ENCODE results near the gene CRTC1.
"Not testable (repeated sequence)": the region's sequence is repeated elsewhere in the genome, so short reads cannot be mapped to it uniquely, and the experiment has no call there.

CRTC1 gene

GRCh38 chr19:18669883-18670282, 13.6 kb upstream of the CRTC1 start:
- DNase-seq: no peak

GRCh38 chr19:18670312-18670711, 13.2 kb upstream of the CRTC1 start:
- DNase-seq: no peak

GRCh38 chr19:18671303-18672043, 12.0 kb upstream of the CRTC1 start:
- no peak for DNase-seq

- DNase-seq: no peak
Measured at GRCh38 chr19:18672044-18672451, 11.4 kb upstream of the CRTC1 start.

- no peak for DNase-seq
Measured at GRCh38 chr19:18672606-18673337, 10.7 kb upstream of the CRTC1 start.

- DNase-seq: peak; percentile 76
Measured at GRCh38 chr19:18674616-18675015, 8.9 kb upstream of the CRTC1 start.

- no peak for DNase-seq
Measured at GRCh38 chr19:18675779-18676178, 7.7 kb upstream of the CRTC1 start.

- no peak for DNase-seq
Measured at GRCh38 chr19:18676692-18677091, 6.8 kb upstream of the CRTC1 start.

GRCh38 chr19:18677156-18677555, 6.3 kb upstream of the CRTC1 start:
- no peak for DNase-seq

- DNase-seq: not testable (repeated sequence)
Measured at GRCh38 chr19:18680148-18680547, 3.3 kb upstream of the CRTC1 start.

GRCh38 chr19:18682807-18683108, 722 bp upstream of the CRTC1 start:
- DNase-seq: no peak

GRCh38 chr19:18683958-18684641, 620 bp downstream of the CRTC1 start:
- no peak for DNase-seq

- no peak for DNase-seq
Measured at GRCh38 chr19:18684642-18684993, 1.1 kb downstream of the CRTC1 start.

GRCh38 chr19:18685597-18686190, 2.2 kb downstream of the CRTC1 start:
- DNase-seq: no peak

GRCh38 chr19:18687740-18688465, 4.4 kb downstream of the CRTC1 start:
- DNase-seq: no peak

- DNase-seq: no peak
Measured at GRCh38 chr19:18696023-18696422, 12.5 kb downstream of the CRTC1 start.

GRCh38 chr19:18697680-18698079, 14.2 kb downstream of the CRTC1 start:
- no peak for DNase-seq

GRCh38 chr19:18698321-18699167, 15.1 kb downstream of the CRTC1 start:
- DNase-seq: no peak

GRCh38 chr19:18699403-18700054, 16.0 kb downstream of the CRTC1 start:
- no peak for DNase-seq

GRCh38 chr19:18700501-18701249, 17.2 kb downstream of the CRTC1 start:
- peak; percentile 90 for DNase-seq

- DNase-seq: peak; percentile 58
Measured at GRCh38 chr19:18701250-18701608, 17.7 kb downstream of the CRTC1 start.

All from NCI-H524 treated with DMSO at 0.1 percent for 48 hours (cell line).